ENCODE measurements around the gene GJC2.
A peak's percentile ranks its signal among the peaks of the same experiment; 100 is the strongest.

Gene GJC2

DNA sequence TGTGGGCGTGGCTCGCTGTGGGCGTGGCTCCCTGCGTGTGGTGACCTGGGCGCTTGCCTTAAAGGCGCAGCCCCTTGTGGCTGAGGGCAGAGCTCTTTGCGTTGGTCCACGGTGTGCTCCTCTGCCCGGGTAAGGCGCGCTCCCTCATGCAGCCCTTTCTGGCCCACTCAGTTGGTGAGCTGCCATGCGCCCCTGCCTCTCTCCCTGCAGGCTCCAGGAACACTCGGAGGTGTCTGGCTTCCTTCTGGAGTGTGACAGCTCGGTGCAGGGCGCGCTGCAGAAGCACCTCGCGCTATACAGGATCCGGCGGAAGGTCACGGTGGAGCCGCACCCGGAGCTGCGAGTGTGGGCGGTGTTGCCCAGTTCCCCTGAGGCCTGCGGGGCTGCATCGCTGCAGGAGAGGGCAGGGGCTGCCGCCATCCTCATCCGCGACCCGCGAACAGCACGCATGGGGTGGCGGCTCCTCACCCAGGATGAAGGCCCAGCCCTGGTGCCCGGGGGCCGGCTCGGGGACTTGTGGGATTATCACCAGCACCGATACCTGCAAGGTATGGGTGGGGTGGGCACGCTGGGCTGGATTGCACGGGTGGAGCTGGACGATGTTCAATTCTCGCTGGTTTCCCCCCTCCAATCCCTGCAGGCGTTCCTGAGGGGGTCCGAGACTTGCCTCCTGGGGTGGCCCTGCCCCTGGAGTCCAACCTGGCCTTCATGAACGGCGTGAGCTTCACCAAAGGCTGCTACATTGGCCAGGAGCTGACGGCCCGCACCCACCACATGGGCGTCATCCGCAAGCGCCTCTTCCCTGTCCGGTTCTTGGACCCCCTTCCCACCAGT lies 25.0 kb downstream of the GJC2 start:
- no peak overlapping the region for H3K27ac ChIP-seq
- TF ChIP-seq, protein P1, sequence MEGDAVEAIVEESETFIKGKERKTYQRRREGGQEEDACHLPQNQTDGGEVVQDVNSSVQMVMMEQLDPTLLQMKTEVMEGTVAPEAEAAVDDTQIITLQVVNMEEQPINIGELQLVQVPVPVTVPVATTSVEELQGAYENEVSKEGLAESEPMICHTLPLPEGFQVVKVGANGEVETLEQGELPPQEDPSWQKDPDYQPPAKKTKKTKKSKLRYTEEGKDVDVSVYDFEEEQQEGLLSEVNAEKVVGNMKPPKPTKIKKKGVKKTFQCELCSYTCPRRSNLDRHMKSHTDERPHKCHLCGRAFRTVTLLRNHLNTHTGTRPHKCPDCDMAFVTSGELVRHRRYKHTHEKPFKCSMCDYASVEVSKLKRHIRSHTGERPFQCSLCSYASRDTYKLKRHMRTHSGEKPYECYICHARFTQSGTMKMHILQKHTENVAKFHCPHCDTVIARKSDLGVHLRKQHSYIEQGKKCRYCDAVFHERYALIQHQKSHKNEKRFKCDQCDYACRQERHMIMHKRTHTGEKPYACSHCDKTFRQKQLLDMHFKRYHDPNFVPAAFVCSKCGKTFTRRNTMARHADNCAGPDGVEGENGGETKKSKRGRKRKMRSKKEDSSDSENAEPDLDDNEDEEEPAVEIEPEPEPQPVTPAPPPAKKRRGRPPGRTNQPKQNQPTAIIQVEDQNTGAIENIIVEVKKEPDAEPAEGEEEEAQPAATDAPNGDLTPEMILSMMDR (IDR thresholded peaks at IDR 0.05): no peak
- DNase-seq (ENCODE audit: low spot score): peak; percentile 73
- no peak overlapping the region for H3K4me3 ChIP-seq

GRCh38 chr1:228175316-228176023 lies 25.7 kb downstream of the GJC2 start:
- TF ChIP-seq, protein P1 (IDR thresholded peaks at IDR 0.05): no peak
- H3K27ac ChIP-seq: no peak overlapping the region
- no peak overlapping the region for H3K4me3 ChIP-seq
- DNase-seq (ENCODE audit: low spot score): no peak

- H3K27ac ChIP-seq: no peak overlapping the region
- no peak overlapping the region for H3K4me3 ChIP-seq
- TF ChIP-seq, protein P1 (IDR thresholded peaks at IDR 0.05): no peak
- DNase-seq (ENCODE audit: low spot score): no peak
Measured at GRCh38 chr1:228176024-228176395, 26.3 kb downstream of the GJC2 start.

DNA sequence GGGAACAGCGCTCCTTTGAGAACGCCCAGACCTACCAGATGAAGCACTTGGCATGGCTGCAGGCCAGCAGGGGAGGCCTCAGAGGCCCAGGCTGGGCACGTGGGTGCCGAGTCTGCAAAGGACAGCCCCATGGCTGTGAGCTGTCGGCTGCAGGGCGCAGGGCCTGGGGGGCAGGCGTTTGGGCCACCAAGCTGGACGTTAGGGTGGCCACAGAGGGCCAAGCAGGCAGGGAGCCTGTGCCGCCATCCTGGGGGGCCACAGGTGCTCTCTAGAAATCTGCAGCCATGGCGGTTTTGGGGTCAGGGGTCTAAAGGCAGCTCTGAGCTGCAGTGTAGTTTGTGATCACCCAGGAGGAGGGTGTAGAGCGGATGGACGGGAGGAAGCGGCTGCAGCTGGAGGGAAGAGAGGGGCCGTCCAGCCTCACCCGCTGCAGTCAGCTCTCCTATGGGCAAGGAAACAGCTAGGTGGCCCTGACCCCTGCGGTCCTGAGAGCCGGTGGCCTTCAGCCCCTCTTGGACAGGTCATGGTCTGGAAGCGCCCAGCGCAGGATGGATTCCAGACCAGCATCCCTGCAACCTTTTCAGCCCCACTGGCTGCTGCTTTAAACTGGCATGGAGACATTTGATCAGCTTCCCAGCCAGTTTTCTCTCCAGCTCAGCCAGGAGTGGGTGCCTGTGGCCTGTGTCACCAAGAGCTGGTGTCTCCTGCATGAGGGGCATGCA lies 26.9 kb downstream of the GJC2 start:
- Histone ChIP-seq H3K4me3 (no peak overlapping the region), H3K27ac (no peak overlapping the region)
- DNase-seq (ENCODE audit: low spot score): no peak
- TF ChIP-seq, protein P1 (IDR thresholded peaks at IDR 0.05): no peak

DNA sequence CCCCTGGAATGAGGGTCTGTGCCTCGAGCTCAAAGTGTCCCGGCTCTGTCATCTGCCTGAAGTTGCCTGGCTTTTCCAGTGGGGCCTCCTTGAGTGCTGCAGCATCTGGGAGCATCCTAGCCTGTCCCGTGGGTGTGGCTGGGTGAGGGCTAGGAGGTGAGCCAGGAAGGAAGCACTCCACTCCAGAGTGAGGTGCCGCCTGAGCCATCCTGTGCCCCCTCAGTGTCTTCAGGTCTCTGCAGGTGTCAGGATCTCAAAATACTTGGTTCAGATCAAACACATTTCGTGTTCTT lies 27.4 kb downstream of the GJC2 start:
- no peak overlapping the region for H3K4me3 ChIP-seq
- TF ChIP-seq, protein P1 (IDR thresholded peaks at IDR 0.05): no peak
- DNase-seq (ENCODE audit: low spot score): no peak
- no peak overlapping the region for H3K27ac ChIP-seq

DNA sequence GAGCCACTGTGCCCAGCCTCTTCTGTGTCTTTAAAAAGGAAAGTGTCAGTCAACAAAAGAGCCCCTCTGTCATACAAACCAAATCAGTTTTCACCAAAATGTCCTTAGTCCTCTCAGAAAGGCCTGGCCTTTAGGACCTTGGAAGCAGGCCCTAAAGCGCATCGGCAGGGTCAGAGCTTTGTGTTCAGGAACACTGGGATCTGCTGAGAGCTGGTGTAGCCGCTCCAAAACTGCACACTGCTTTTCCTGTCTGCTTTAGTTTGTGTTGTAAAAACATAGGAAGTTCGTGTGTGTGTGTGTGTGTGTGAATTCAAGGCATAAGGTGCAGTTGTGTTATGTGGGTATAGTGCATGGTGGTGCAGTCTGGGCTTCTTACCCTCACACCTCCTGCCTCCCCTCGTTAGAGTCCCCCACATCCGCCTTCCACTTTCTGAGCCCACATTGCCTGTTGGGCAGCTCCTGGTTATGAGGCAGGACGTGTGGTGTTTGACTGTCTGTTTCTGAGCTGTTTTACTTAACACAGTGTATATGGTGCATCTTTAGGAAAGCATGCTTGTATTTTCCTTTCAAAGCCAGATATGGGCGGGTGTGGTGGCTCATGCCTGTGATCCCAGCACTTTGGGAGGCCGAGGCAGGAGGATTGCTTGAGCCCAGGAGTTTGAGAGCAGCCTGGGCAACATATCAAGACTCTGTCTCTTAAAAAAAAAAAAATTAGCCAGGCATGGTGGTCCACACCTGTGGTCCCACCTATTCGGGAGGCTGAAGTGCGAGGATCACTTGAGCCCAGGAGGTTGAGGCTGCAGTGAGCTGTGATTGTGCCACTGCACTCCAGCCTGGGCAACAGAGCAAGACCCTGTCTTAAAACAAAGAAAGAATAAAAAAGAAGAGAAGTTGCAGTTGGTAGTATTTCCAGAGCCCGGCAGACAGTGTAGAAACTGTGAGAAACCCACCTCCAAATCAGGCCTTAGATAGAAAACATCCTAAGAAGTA lies 28.3 kb downstream of the GJC2 start:
- no peak for DNase-seq (ENCODE audit: low spot score)
- Histone ChIP-seq H3K4me3 (no peak overlapping the region), H3K27ac (no peak overlapping the region)
- TF ChIP-seq, protein P1 (IDR thresholded peaks at IDR 0.05): no peak
